ENCODE measurements around the gene MRPL10. TPM values are rescaled to one million over a fixed set of nuclear protein-coding genes. Genes with fewer than 3 reads are reported as not detected.

The MRPL10 gene
- 37.7 and 49.4 TPM in 2 replicates for total RNA-seq (ENCODE audit: low replicate concordance)
- long read RNA-seq, transcript MRPL10-202 (5 exons, 1,725 nt) = major isoform, 78 of 91 reads
- long read RNA-seq, partial matches to known transcripts = 12 of 91 reads
- long read RNA-seq, other reads (novel, unspliced or antisense) = 1 of 91 reads

DNA sequence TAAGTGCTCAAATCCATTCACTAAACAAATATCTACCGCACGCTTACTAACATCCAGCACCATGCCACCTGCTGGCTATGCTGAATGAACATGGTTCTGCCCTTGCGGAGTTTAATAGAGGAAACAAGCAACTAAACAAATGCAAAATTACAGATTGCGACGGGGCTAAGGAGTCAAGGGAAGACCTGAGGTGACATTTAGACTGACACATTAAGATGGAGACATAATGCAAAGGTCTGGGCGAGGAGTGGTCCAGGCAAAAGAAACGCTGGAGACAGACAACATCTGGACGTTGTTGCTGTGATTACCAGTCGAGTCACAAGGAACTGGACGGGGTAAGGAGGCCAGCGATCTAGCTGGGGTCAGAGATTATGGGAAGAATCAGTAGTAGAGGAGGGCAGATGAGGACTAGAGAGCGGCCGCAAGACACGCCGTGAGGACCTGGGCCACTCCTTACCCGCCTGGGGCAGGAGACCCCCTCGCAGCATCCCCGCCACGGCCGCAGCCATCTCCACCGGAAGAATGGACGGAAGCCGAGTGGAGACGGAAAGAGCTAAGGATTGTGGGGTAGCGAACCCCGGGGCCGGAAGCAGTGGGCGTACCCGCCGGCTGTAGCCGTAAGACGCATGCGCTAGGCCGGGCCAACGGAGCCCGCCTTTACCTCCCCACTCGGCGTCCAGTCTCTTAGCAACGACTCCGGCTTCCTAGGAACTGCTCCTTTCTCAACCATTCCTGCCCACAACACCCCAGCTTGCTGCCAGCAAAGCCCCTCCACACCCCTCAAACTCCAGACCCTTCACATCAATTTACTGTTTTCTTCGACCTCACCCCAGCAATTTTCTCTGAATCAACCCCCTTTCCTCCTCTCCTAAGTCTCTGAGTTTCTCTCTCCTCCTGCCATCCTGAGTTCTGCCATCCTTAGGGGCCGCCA, at the start of gene MRPL10, which contains the start of gene LRRC46:
TSS of gene MRPL10 (minus strand) at position 539 of the 931 bp plus-strand sequence. CDS start at position 509, 30 bp downstream.
TSS of gene LRRC46 (plus strand) at position 668 of the 931 bp plus-strand sequence. CDS start 320 bp downstream, outside the sequence.
- peak within 1 kb of the TSS; percentile 83 for H3K27ac Mint-ChIP-seq
- peaks cover 4% of the 10 kb centered on the region for H3K36me3 Mint-ChIP-seq
- H3K4me3 Mint-ChIP-seq = peak within 1 kb of the TSS; percentile 90
- TF ChIP-seq, protein P1, sequence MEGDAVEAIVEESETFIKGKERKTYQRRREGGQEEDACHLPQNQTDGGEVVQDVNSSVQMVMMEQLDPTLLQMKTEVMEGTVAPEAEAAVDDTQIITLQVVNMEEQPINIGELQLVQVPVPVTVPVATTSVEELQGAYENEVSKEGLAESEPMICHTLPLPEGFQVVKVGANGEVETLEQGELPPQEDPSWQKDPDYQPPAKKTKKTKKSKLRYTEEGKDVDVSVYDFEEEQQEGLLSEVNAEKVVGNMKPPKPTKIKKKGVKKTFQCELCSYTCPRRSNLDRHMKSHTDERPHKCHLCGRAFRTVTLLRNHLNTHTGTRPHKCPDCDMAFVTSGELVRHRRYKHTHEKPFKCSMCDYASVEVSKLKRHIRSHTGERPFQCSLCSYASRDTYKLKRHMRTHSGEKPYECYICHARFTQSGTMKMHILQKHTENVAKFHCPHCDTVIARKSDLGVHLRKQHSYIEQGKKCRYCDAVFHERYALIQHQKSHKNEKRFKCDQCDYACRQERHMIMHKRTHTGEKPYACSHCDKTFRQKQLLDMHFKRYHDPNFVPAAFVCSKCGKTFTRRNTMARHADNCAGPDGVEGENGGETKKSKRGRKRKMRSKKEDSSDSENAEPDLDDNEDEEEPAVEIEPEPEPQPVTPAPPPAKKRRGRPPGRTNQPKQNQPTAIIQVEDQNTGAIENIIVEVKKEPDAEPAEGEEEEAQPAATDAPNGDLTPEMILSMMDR (conservative IDR thresholded peaks at IDR 0.05) = peak; percentile 57
- H3K4me1 Mint-ChIP-seq (ENCODE audit: unreplicated experiment) = peaks cover 14% of the 10 kb centered on the region
- H3K27me3 Mint-ChIP-seq = no peaks in the 10 kb centered on the region
- peak; percentile 96 for DNase-seq (ENCODE audit: extremely low spot score, unreplicated experiment)
- H3K9me3 Mint-ChIP-seq = no peaks in the 10 kb centered on the region

DNA sequence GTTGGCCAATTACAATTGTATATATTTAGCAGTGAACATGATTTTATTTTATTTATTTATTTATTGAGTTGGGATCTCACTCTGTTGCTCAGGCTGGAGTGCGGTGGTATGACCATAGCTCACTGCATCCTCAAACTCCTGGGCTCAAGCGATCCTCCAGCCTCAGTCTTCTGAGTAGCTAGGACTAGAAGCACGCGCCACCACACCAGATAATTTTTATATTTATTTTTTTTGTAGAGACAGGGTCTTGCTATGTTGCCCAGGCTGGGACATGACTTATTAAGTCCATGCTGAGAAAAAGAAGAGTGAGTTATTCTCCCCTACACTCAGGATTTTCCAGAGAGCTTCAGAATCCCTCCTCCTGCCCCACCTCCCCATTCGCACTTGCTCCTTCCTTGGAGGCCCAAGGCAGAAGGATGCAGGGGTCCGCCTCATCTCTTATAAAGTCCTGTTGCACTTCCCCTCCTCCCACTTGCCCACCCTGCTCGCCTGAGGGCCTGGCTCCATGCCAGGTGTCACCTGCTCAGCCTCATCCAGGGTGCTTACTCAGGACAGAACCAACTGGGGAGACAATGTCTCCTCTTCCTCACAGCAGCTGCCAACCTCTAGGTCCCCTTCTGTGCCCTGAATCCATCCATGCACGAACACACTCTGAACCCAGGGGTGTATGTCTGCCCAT, 48.6 kb upstream of the MRPL10 start:
- H3K9me3 Mint-ChIP-seq = no peaks in the 10 kb centered on the region
- H3K36me3 Mint-ChIP-seq = no peaks in the 10 kb centered on the region
- H3K27me3 Mint-ChIP-seq = peaks cover 55% of the 10 kb centered on the region
- DNase-seq (ENCODE audit: extremely low spot score, unreplicated experiment) = no peak
- no peak overlapping the region for H3K4me3 Mint-ChIP-seq
- peaks cover 22% of the 10 kb centered on the region for H3K4me1 Mint-ChIP-seq (ENCODE audit: unreplicated experiment)
- H3K27ac Mint-ChIP-seq = no peak overlapping the region
- TF ChIP-seq, protein P1 (conservative IDR thresholded peaks at IDR 0.05) = no peak

DNA sequence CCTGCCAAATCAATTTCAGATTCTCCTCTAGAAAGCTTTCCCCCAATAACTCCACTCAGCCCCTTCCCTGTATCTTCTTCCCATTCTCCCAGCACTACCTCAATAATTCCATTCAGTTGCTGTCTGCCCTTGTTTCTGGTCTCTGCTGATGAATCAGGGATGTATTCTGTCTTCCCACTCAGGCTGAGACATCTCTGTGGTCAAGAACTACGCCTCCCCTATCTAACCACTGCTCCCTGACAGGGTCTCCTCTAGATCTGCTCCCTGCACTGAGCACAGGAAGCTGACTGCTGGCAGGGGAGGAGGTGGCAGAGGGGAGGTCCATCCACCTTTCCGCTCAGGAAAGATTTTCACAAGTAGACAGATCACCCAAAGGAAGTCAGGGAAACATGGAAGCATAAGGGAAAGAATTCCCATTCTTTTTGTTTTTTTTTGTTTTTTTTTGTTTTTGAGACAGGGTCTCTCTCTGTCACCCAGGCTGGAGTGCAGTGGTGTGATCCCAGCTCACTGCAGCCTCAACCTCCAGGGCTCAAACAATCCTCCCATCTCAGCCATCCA, 47.8 kb upstream of the MRPL10 start:
- TF ChIP-seq, protein P1 (conservative IDR thresholded peaks at IDR 0.05) = no peak
- peaks cover 63% of the 10 kb centered on the region for H3K27me3 Mint-ChIP-seq
- DNase-seq (ENCODE audit: extremely low spot score, unreplicated experiment) = no peak
- H3K36me3 Mint-ChIP-seq = no peaks in the 10 kb centered on the region
- H3K4me3 Mint-ChIP-seq = peak overlapping the region; percentile 39
- H3K4me1 Mint-ChIP-seq (ENCODE audit: unreplicated experiment) = peaks cover 22% of the 10 kb centered on the region
- H3K9me3 Mint-ChIP-seq = no peaks in the 10 kb centered on the region
- peak overlapping the region; percentile 65 for H3K27ac Mint-ChIP-seq

DNA sequence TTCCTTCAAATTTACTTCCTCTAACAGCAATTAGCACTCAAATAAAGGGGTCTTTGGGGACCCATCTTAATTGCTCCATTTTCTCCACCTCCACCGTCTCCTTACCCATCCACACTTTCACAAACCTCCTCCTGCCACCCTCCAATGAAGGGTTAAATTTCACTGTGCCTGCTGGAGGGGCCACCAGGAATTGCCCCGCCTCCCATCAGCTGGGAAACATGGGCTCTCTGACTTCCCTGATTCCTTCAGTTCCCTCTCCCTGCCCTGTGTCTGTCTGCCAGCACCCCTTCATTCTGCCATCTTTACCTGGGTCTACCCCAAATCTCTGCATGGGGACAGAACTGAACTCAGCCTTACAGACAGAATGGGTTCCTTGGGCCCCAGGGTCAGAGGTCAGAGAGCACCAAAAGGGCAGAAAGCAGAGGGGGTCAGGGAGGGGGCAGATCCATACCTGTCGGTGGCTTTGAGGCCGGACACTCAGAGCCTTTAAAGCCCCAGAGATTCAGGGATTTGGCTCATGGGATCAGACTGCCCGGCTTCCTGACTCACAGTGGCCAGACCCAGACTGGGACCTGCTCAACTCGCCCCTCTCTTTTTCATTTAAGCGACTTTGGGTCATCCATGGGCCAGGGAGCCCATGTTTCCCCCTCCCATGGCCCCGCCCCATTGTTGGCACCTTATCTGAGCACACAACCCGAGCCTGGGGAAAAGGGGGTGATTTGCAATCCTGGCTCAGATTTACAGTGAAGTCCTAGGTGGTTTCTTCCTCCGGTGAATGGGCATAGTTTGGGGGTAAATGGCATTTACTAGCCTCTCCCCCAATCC, 47.1 kb upstream of the MRPL10 start:
- Mint-ChIP-seq H3K27me3 (peaks cover 68% of the 10 kb centered on the region), H3K4me1 (ENCODE audit: unreplicated experiment) (peaks cover 15% of the 10 kb centered on the region), H3K4me3 (peak overlapping the region; percentile 57), H3K36me3 (no peaks in the 10 kb centered on the region), H3K27ac (peak overlapping the region; percentile 65), H3K9me3 (no peaks in the 10 kb centered on the region)
- TF ChIP-seq, protein P1 (conservative IDR thresholded peaks at IDR 0.05) = no peak
- no peak for DNase-seq (ENCODE audit: extremely low spot score, unreplicated experiment)

All from type B pancreatic cell (in vitro differentiated cells).